Right hindlimb (tissue), 1 donor: ENCODE results near the gene CUL7.

Experiments
- DNase-seq: peaks from one replicate; pipeline ENCODE4 v3.0.0-alpha.2; 2018

CUL7 gene

DNA sequence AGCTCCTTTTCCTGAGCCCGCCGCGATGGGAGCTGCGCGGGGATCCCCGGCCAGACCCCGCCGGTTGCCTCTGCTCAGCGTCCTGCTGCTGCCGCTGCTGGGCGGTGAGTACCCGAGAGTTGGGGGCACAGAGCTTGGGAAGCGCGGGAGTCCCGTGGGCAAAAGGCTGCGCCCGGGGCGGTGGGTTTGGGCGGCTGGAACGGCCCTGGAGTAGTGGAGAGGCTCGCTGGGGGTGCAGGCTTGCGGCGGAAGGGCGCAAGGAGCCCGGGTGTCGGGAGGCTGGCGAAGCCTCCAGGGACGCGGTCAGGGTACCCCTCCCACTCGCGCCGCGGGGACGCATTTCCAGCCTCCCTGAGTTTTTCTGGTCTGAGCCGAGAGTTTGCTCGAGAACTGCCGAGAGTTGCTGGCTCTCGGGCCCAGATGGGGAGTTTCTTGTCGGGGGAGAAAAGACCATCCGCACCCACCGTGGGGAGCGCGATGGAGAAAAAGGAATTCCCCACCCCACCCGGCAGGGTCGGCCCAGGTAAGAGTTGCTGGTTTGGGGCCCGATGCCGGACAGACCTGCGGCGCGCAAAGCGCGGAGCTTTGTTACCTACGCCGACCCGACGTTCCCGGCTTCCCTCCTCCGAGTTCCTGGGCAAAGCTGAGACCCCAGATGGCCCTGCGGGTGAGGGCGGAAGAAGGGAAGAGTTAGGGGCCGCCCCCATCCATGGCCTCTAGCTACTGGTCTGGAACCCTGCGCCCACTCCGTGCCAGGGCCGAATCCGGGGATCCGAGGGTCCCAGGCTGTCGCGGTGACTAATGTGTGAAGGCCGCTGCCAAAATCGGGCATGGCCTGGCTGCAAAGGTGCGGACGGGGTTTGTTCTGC is 23.0 kb upstream of the CUL7 start:
- DNase-seq, result peak; percentile 64

DNA sequence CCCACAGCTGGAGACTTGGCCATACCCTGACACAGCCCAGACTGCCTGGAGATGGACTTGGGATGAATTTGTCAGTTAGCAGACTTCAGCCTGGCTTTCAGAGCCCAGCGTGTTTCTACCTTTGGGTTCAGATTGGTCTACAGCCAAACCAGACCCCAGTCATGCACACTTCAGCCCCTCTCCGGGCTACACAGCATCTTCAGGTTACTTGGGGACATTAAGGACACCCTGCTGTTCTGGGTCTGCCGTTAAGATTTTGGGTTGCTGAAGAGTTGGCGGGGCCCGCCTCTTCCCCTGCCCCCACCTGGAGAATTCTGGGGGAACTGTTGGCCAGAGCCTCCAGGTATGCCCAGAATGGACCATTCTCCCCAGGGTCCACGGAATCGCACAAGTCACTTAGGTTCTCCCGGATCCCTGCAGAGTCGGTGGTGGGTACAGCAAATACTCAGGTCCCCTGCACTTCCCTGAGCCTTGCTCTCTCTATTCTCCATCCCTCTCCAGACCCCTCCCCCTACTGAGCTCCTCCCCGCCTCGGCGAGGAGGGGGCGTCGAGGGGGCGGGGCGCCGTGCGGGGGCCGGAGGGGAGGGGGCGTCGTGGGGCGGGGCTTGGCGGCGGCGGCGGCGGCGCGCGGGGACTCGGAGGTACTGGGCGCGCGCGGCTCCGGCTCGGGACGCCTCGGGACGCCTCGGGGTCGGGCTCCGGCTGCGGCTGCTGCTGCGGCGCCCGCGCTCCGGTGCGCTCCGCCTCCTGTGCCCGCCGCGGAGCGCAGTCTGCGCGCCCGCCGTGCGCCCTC is 22.2 kb upstream of the CUL7 start, which contains the start of gene PTK7:
TSS of gene PTK7 (plus strand) at position 645 of the 794 bp plus-strand sequence. CDS start 175 bp downstream, outside the sequence.
- DNase-seq, result peak; percentile 93

DNA sequence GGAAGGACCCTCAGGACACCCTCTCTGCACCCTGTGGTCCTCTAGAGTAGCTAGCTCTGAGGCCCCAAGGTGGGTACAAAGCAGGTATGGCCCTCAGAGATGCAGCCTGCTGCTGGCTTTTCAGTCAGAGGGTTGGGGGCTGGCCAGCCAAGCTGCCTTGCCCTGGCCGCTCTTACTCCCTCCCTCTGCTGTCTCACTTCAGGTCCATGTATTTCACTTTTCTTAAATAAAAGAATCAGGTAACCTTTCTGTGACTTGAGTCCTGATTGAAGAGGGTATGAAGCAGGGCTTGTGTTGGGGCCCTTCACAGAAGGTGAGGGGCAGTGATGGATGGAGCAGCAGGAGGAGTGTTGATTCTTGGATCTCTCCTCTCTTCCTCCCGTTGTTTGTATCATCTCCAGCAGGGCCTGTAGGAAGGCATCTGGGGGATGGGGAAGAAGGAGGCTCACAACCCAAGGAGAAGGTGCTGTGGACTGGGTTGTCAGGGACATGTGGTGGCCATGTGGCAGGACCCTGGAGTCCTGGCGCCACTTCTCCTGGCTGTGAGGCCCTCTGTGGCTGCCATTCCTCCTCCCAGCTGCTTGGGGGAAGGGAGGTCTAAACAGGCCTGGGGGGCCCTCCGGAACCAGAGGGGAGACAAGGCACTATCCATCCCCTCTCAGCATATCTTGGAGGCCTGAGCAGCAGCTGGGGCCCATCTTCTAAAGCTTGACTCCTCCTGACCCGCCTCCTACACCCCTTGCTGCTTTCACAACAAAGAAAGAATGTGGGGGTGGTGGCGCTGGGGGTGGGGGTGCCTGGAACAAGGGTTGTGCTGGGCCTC is 21.4 kb upstream of the CUL7 start:
- peak; percentile 53 for DNase-seq

DNA sequence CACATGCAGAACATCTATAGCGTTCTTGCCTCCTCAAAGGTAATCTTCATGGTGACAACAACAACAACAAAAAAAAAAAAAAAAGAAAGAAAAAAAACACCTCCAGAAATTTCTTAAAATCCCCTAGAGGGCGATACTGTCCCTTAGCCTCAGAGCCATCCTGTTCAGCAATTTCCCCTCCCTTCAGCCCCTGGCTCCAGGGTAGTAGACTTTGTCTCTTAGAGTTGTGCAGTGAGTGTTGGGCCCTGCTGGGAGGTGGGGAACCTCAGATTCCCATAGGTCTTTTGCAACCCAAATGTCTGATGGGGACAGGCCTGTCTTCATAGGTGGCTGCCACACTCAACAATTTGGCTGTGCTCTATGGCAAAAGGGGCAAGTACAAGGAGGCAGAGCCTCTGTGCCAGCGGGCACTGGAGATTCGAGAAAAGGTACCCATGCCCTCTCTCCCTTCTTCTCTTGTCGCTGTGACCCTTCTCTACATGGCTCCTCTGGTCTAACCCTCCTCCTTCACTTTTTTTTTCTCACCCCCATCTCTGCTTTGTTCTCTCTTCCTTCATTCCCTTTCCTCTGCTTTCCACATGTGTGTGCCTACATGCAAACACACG is 16.5 kb upstream of the CUL7 start:
- no peak for DNase-seq

DNA sequence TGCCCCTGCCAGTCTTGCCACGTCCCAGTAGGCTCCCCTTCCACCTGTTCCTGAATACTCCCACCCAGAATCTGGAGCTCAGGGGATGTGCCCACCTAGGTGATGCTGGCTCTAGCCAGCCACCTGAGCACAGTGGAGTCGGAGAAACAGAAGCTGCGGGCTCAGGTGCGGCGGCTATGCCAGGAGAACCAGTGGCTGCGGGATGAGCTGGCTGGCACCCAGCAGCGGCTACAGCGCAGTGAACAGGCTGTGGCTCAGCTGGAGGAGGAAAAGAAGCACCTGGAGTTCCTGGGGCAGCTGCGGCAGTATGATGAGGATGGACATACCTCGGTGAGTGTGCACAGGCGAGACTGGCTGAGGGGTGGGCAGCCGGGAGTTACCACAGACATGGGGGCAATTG is 9.2 kb upstream of the CUL7 start:
- DNase-seq, result no peak

DNA sequence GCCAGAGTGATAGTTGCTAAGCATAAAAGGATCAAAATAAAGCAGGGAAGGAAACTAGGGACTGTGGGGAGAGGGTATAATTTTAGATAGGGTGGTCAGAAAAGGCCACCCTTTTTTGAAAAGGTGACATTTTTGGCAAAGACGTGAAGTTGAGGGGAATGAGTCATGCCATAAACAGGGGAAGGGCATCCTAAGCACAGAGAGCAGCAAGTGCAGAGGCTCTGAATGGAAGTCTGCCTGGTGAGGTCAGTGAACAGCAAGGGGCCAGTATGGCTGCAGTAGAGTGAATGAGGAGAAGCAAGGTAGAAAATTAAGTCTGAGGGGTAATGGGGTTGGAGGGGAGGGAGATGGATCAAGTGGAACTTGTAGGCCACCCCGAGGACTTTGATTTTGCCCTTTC is 8.2 kb upstream of the CUL7 start:
- DNase-seq, result no peak

DNA sequence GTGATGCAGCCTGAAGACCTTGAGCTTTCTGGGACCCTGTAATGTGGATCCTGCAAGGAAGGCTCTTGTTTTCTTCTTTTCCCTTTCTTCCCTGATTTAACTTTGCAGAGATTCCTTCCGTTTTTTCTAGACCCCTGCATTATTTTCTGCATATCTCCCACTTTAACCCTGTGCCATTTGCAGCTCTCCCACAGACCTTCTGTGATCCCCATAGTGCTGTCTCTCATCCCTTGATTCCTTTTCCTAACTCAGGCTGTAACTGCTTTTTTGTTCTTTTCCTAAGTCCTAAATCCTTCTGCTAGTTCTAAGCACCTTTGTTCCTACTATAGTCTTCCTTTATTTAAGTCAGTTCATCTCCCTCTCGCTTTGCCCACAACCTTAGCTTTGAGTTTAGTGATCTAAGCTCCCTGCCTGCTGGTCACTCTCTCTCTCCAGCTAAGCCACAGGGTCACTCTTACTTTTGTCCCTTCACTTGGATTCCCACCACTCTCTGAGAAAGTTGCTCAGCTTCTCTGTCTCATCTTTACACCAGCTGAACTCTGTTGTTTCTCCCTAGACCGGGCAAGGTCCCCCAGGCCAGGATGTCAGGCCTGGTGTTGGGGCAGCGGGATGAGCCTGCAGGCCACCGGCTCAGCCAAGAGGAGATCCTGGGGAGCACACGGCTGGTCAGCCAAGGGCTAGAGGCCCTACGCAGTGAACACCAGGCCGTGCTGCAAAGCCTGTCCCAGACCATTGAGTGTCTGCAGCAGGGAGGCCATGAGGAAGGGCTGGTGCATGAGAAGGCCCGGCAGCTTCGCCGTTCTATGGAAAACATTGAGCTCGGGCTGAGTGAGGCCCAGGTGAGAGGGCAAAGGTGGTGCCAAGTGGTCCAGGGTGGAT is 7.3 kb upstream of the CUL7 start:
- no peak for DNase-seq

DNA sequence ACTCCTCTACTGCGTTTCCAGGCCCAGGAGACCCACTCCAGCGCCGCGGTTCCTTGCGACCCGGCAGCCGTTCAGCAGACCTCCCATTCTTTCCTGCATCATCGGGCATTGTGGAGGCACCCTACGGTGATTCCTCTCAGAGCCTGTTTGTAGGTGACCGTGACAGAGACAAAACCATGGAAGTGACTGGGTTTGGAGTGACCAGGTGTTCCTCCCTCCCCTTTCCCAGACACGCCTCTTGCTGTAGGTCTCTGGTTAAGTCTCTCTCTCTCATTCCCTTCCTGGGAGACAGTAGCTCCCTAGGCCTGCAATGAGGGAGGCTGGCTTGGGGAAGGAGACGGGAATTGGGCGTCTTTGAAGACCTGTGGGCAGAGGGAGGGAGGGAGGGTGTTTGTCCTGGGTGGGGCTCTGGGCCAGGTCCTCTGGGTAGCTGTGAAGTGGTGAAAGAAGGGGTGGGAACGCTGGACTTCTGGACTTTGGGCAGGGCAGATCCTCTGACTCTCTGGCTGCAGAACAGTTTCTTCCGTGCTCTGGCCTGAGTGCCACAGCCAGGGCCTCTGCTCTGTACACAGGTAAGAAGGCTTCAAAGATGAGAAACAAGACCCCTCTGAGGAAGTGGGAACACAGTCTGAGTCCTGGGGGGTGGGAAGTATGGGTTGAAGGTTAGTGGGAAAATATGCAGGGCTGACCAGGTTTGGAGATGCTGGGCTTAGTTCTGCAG is 6.5 kb upstream of the CUL7 start:
- DNase-seq, result no peak

DNA sequence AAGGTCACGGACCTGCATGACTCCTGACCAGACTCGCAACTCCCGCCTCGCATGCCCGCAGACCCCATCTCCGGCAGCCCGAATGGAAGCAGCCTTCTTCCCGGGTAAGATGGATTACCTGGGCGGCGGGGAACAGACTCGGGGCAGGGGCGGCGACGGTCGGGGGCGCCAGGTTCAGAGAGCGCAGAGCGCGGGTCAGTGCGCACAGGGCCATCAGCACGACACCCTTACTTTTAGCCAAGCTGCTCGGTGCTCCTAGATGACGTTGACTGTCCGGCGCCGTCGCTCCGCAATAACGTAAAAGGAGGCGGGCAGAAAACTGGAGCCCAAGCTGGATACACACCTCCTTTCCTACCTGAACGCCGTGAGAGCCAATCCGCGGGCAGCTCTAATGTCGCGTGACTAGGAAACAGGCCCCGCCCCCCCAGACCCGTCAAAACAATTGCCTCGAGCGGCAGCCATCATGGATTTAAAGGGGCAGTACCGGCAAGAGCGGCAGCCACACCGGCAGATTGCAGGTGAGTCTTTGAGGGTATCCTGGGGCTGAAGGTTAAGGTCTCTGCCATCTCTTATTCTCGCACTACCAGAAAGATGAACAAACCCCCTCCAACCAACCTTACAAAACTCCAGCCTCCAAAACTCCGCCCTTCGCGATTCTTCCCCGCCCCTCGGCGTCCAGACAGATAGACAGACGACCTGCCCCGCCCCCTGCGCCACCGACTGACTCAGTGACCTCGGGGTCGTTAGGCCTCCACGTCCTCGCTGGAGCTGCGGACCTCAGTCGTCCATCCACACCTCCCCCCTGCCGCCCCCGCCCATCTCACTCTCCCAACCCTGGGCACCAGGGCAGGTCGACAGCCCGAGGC is 5.8 kb upstream of the CUL7 start, which contains the start of the genes KLC4 and MRPL2:
TSS of gene KLC4 (plus strand) at position 464 of the 866 bp plus-strand sequence. CDS start 1,705 bp downstream, outside the sequence.
TSS of gene MRPL2 (minus strand) at position 267 of the 866 bp plus-strand sequence. CDS start at position 214, 53 bp downstream.
- DNase-seq, result peak; percentile 100

DNA sequence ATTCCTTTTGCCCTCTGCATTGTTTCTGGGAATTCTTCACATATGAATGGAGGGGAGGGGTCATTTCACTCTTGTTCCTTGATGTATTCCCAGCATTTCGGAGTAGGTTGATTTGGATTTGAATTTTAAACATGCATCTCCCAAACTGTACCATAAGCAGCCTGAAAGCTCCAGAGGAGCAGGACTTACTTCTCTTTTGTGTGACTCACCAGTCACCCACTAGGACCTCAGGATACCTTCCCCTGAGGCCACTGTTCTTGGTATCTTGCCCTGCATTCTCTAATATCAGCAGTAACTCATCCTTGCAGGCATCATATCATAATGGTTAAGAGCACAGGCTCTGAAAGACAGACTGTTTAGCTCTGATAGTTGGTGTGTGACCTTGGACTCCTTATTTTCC is 4.9 kb upstream of the CUL7 start:
- peak; percentile 5 for DNase-seq

DNA sequence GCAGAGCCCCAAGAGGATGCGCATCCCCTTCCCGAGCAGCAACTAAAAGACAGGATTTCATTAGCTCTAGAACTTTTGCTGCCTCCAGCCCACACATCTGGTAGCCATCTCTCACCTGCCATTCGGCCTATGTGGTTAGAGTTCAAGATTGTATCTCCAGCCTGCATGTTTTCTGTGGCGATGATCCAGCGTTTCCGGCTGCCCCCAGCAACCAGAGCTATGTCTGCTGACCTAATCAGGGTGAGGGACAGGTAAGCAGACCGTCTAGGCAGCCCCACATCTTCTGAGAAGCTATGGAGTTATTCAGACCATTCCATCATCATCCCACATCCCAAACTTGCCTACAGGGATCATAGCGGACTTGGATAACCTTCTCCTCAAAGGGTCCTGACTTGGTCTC is 2.3 kb upstream of the CUL7 start:
- DNase-seq, result peak; percentile 18

DNA sequence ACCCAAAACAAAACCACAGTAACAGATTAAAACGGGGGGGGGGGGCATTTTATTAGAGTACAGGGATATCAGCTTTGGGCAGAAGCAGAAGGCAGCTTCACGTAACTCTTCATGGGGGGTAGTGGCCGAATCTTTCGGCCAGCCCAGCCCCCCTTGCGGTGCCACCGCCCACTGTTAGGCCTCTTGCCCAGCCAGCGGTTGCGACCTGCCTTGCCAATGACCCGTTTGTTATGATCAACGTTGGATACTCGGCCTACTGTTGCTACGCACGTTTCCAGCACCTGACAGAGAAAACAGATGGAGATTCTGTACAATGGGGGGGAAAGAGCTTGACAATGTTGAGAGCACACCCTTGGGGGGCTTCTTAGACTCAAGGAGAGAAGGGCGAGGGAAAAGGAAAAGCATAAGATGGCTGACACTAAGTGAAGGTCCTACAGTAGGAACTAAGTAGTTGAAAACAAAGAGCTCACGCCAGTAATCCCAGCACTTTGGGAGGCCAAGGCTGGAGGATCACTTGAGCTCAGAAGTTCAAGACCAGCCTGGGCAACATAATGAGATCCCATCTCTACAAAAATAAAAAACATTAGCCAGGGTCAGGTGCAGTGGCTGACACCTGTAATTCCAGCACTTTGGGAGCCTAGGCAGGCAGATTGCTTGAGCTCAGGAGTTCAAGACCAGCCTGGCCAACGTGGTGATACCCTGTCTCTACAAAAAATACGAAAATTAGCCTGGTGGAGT is 724 bp upstream of the CUL7 start:
- no peak for DNase-seq

DNA sequence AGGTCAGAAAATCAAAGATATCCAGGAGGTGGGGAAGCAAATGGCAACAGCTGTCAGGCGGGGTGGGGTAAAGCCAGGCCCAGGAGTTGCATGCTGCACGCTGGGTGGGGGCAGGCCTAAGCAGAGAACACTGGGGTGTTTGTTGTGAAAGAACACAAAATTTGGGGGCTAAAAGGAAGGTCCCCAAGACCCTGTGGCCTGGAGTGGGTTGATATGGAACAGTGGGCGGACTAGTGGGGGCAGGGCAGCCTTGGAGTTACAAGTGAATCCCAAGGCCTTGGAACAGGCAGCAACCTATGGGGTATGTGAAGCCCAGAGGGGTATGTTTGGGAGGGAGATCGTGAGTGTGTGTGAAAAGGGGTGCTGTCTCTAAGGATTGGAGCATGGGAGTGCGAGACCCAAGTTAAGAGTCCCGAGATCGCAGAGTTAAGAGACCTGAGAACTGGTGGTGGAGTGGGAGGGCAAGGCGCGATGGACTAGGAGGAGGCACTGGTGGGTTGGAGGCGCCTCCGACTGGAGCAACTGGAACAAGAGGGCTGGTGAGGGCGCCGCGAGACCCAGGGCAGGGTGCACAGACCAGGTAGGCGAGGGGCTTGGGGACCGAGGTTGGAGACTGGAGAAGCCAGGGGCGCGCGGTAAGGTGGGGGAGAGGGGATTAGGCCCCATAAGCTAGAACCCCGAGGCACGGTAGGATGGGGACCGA is 658 bp downstream of the CUL7 start:
- peak; percentile 62 for DNase-seq

DNA sequence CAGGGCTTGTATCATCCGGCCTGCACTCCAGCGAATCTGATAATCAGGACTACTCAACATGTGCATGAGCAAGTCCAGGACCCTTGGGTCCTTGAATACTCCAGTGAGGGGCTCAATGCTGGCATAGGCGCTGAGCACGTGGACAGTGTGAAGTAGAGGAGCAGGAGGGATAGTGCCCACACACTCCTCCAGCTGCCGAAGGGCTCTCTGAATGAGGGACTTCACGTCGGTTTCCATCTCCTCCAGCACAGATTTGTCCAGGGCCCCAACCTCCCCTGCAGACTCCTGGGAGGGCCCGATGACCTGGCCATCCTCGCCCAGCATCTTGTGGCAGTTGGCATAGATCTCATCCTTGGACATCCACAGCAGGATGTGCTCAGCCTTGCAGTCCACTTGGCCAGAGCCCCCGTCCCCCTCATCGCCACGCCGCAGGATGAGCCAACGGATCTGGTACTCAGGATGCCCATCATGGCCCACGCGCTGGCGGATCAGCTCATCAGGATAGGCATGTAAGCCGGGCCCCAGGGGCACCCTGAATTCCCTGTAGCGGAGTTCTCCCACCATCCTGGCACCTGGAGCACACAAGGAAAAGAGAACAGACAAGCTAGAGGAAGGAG is 1.3 kb downstream of the CUL7 start:
- DNase-seq, result no peak

DNA sequence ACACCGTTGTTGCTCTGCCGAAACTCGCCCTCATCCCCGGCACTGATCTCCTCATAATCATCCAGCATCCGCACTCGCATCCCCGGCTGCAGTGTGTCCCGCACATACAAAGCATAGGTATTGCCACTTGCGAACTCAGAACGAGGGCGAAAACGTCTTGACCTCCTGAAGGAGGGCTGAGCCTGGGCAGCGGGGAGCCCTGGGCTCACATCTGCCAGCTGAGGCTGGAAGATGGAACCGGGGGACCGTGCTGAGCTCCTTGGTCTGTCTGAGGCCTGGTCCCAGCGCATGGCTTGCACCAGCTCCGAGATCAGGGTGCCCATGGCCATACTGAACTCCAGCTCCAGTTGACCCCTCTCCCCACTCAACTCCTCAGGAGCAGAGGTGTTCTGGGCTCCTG is 2.7 kb downstream of the CUL7 start:
- DNase-seq, result no peak

DNA sequence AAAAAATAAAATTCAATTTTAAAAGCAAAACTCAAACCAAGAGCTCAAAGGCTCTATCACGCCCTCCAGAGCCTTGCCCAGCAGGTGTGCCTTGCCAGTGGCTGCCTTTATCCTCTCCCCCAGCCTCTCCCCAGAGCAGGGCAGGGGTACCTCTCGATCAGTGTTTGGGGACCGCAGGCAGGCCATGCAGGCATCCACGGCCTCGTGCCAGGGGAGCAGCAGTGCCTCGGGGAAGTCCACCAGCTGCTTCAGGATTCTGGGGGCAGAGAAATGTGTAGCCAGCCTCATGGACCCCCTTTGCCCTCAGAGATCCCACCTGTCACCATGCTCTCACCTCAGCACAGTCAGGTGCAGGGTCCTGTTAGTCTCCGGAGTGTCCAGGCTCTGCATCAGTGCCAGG is 5.7 kb downstream of the CUL7 start:
- DNase-seq, result no peak

DNA sequence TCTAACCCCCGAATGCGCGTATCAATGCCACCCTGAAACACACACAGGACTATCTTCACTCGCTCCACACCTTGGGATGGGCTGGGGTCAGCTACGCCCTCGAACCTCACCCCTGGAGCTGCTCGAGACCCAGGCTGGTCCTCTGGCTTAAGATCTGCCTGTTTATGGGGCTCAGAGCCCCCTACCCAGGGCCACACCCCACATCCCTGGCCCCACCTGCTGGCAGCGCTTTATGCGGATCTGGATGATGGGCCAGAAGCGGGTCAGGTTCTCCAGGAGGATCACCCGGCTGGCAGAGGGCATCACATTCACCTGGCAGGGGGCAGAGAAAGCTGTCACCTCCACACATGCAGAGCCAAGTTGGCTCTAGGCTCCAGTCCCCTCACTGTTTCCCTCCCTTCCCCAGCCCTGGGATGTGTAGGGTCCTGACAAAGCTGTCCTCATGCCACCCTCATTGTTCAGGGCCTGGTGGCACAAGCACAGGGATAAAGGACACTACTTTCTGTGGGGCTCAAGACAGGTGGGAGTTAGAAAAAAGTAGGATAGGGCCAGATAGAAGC is 8.2 kb downstream of the CUL7 start:
- DNase-seq, result no peak
